ENCODE results near the gene ZNF91. TPM values are rescaled to one million over a fixed set of nuclear protein-coding genes. Genes with fewer than 3 reads are reported as not detected.
"Not testable (repeated sequence)": the region's sequence is repeated elsewhere in the genome, so short reads cannot be mapped to it uniquely, and the experiment has no call there.

Gene ZNF91
- total RNA-seq, 1 donor from 2014 or later: 40.5 TPM

DNA sequence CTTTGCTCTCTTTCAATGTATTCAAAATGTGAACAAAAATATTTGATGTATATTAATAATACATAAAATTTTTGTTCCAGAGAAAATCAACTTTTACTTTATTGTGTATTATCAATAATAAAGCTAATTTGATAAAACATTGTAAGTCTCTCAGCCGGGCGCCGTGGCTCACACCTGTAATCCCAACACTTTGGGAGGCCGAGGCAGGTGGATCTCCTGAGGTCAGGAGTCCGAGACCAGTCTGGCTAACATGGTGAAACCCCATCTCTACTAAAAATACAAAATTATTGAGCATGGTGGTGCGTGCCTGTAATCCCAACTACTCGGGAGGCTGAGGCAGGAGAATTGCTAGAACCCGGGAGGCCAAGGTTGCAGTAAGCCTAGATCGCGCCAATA lies 449 bp upstream of the ZNF91 start:
- DNase-seq (ENCODE audit: low spot score): not testable (repeated sequence)

DNA sequence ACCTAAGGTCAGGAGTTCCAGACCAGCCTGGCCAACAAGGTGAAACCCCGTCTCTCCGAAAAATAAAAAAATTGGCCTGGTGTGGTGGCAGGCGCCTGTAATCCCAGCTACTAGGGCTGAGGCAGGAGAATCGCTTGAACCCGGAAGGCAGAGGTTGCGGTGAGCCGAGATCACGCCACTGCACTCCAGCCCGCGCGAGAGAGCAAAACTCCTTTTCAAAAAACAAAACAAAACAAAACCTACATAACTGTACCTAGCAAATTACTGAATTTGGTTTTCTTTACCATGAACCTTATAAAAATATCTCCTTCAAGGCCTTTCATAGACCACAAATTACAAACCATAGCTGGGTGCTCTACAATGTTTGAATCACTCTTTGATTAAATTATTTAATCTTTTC lies 760 bp downstream of the ZNF91 start:
- DNase-seq (ENCODE audit: low spot score): no peak

DNA sequence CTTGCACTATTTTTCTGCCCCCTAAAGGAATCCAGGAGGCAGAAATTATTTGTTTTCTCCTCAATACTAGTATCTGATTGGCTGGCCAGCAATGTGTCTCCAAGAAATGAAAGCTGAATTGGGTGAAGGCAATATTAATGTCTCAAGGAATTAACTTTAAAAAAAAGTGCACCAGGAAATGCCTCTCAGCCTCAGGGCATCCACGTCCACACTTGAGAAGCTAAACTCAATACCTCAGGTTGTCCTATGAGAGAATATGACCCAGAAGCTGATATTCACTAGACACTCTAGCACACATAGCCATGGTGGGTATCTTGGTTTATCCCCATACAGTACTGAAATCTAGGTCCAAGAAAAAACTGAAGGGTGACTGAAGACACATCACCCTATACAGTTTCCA lies 2.1 kb downstream of the ZNF91 start:
- DNase-seq (ENCODE audit: low spot score): no peak

DNA sequence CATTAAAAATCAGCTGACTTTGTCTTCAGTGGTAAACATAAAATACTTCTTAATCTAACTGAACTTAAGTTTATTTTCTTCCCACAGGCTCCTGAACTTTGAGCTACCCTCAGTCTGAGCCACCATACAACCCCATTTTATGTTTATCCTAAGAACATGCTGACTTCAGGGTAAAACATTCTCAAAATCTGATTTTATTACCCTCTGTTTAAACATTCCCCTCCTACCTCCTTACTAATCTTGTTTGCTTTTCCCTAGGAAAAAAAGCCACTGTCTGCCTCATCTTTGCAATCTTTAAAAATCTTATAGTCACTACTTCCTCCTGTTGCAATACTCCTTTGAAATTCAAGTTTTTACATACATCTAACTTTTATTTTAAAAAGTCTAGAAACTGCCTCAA lies 4.0 kb downstream of the ZNF91 start:
- no peak for DNase-seq (ENCODE audit: low spot score)

DNA sequence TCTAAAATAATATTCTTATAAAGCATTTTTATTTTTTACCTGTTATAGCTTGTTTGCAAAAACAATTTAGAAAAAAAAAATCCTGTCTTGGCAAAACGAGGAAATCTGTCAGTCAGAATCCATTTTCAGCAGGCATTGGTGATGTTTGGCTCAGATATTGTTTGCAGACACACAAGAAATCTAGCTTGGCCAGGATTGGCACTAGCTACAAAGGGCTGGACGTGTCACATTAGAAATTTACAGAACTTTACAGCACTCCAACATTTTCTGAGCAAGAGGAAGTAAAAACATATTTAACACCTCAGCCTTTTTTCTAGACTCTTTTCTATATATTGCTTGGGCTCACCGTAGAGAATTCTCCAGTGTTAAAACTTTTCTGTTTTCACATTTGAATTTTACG lies 9.9 kb downstream of the ZNF91 start:
- no peak for DNase-seq (ENCODE audit: low spot score)

DNA sequence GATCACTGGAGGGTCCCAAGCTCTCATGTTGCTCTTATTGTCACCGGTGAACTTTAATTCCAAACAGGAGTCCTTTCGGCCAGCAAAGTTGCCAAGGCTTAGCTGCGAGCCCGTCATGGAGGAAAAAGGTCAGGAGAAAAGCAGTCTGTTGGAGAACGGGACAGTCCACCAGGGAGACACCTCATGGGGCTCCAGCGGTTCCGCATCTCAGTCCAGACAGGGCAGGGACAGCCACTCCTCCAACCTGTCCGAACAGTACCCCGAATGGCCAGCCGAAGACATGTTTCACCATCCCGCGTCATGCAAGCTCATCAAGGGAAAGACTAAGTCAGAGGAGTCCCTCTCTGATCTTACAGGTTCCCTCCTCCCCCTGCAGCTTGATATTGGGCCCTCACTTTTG lies 10.4 kb downstream of the ZNF91 start:
- no peak for DNase-seq (ENCODE audit: low spot score)

DNA sequence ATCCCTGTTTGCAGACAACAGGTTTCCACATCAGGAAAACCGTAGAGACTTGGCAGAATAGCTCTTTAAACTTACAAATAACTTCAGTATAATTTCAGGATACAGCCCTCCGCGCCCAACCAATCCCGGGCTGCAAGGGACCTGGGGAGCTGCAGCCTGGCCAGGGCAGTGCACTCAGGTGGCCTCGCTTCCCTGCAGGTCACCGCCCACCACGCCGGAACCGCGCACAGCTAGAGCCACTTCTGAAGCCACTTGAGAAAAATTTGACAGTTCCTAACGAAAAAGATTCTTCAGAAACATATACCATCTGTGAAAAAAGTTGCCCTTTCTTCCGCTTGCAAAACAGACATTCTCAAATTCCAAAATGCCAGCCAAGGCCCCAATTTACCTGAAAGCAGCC lies 11.1 kb downstream of the ZNF91 start:
- no peak for DNase-seq (ENCODE audit: low spot score)

DNA sequence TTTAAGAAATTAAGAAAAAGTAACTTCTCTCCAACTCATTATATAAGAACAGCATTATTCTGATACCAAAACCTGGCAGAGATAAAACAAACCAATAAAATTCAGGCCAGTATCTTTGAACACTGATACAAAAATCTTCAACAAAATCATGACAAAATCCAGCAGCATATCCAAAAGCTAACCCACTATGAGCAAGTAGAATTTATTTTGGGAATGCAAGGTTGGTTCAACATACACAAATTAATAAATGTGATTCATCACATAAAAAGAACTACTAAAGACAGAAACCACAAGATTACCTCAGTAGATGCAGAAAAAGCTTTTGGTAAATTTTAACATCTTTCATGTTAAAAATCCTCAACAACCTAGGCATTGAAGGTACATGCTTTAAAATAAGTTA lies 12.3 kb downstream of the ZNF91 start:
- no peak for DNase-seq (ENCODE audit: low spot score)

DNA sequence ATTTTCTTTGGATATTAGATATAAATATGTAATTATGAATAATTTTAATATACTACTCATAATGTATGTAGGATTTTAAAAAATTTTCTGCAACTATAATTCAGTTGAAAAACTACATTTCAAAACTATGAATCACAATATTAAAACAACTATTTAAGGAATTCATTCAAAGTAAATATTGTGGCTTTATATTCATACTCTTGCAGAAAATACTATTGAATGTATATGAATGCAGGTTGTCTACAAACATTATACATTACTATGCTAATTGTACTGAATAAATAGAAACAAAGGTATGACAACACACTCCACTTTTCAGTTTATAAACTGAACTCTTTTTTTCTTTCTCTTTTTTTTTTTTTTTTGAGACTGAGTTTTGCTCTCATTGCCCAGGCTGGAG lies 14.2 kb downstream of the ZNF91 start:
- DNase-seq (ENCODE audit: low spot score): no peak

DNA sequence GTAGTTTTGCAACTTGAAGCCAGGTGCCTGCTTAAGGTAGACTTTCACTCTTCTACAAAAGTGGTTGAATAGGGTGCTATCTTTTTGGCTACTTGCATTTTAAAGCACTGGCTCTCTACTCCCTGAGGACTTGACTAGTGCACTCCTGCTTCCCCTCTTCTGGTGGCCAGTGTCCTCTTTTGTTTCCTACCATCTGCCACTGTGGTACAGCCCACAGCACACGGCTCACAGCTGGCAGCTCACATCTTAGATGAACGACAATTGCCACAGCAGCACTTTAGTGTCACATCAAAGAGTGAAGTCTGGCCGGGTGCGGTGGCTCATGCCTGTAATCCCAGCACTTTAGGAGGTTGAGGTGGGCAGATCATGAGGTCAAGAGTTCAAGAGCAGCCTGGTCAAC lies 15.6 kb downstream of the ZNF91 start:
- not testable (repeated sequence) for DNase-seq (ENCODE audit: low spot score)

DNA sequence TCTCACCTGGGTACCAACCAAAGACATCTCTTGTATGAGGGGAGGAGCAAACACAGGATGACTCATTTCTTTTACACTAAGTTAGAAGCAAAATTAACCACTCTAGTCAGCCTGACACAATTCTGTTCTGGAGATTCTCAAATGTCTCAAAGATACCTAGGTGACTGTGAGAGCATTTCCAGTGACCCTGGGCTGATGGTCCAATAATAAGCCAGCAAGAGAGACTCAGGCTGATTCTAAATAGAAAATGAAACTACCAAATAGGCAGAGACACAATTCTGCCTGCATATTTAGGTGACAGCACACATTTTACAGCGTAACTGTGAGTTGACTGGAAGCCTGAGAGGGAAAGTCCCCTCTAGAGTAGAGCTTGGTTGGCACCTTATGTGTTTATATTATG lies 16.3 kb downstream of the ZNF91 start:
- no peak for DNase-seq (ENCODE audit: low spot score)

DNA sequence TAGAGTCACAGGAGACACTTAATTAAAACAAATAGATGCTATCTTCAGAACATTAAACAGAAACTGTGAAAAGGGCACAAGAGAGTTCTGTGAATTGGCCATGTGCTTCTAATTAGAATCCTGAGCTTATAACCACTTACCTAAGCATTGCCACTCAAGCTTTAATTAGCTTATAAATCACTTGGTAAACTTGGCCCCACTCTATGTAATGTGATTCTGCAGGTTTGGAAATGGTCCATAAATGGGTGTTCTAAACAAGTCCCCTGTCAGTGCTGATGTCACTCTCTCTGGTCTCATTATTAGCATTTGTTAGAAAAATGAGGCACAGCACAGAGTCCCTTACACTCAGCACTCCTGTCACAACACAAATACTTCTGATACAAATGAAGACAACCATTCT lies 18.0 kb downstream of the ZNF91 start:
- no peak for DNase-seq (ENCODE audit: low spot score)

DNA sequence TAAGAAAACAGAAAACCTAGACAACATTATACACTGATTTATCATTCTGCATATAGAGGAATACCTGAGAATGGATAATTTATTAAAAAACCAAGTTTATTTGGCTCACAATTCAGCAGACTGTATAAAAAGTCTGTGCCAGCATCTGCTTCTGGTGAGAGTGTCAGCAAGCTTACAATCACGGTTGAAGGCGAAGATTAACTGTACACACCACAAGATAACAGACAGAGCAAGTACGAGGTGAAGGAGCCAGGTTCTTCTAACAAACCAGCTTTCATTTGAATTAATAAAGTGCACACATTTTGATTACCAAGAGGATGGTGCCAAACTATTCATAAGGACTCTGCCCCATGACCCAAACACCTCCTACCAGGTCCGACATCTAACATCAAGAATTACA lies 28.8 kb downstream of the ZNF91 start:
- no peak for DNase-seq (ENCODE audit: low spot score)

DNA sequence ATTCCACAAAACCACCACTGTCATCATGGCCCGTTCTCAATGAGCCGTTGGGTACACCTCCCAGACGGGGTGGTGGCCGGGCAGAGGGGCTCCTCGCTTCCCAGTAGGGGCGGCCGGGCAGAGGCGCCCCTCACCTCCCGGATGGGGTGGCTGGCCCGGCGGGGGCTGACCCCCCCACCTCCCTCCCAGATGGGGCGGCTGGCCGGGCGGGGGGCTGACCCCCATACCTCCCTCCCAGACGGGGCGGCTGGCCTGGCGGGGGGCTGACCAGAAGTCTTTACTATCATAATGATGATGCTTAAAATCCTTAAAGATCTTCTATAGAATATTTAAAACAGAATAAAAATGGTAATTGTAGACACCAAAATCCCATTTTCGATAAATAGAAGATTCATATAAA lies 29.2 kb downstream of the ZNF91 start:
- not testable (repeated sequence) for DNase-seq (ENCODE audit: low spot score)

DNA sequence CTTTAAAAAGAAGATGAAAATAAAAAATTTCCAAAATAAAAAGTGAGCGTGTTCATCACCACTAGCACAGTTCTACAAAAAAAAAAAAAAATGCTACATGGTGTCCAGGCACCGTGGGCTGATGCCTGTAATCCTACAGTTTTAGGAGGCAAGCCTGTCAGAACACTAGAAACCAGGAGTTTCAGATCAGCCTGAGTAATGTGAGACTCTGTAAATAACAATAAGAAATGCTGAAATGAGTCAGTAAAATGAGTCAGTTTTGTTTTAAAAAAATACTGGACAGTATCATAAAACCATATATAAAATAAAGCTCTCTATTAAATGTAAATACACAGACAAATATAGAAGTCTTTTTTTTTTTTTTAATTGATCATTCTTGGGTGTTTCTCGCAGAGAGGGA lies 30.0 kb downstream of the ZNF91 start:
- no peak for DNase-seq (ENCODE audit: low spot score)

DNA sequence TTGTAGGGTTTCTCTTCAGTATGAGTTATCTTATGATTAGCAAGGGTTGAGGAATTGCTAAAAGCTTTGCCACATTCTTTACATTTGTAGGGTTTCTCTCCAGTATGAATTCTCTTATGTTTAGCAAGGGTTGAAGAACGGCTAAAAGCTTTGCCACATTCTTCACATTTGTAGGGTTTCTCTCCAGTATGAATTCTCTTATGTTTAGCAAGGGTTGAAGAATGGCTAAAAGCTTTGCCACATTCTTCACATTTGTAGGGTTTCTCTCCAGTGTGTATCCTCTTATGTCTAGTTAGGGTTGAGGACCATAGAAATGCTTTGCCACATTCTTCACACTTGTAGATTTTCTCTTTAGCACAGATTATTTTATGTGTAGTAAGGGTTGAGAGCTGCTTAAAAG lies 33.4 kb downstream of the ZNF91 start:
- DNase-seq (ENCODE audit: low spot score): not testable (repeated sequence)

DNA sequence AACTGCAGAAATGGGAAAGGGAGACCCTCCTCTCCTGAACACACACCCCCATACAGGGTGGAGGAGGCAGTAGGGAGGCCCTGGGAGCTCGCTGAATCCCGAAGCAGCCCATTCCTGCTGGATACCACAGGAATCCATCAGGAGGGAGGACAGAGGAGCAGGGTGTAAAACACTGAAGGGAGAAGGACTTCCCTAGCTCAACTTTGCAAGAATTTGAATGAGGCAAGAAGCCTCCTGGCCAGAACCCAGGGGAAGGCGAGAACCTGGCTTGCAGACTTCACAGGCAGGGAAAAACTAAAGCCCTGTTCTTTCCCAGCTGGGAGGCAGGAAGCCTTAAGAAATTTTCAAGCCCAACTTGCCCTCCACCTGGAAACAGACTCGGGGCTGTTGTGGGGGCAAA lies 43.5 kb downstream of the ZNF91 start:
- no peak for DNase-seq (ENCODE audit: low spot score)

DNA sequence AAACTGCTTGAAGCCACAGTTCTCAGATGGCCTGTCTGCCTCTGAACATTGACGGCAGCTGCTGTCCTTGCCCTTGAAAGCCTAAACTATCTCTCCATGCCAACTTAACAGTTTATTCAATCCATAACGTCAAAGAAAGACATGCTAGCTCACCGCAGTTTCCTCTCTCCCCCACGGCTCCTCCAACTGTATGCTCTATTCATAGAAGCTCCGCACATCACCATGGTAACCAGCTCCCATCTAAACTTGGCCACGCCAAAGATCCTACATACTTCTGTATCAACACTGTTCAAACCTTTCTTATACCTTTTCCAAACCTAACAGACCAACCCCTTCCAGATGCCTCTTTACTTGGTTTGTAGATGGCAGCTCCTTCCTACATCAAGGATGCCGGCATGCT lies 48.6 kb downstream of the ZNF91 start:
- no peak for DNase-seq (ENCODE audit: low spot score)

DNA sequence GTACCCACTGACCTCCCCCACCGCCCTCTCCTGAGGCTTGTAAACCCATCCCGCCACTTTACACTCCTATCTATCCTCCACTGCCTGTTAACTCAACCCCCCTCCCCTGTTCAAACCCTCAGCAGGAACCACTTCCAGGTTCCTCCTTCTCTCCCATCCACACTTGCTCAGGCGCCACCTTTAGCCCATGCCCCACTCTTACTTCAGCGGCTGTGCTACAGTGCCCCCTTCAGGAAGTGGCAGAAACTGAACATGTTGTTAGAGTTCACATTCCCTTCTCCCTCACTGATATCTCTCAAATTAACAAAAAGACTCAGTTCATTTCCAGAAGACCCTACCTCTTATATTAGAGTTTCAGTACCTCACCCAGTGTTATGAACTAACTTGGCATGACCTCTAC lies 49.4 kb downstream of the ZNF91 start:
- no peak for DNase-seq (ENCODE audit: low spot score)

DNA sequence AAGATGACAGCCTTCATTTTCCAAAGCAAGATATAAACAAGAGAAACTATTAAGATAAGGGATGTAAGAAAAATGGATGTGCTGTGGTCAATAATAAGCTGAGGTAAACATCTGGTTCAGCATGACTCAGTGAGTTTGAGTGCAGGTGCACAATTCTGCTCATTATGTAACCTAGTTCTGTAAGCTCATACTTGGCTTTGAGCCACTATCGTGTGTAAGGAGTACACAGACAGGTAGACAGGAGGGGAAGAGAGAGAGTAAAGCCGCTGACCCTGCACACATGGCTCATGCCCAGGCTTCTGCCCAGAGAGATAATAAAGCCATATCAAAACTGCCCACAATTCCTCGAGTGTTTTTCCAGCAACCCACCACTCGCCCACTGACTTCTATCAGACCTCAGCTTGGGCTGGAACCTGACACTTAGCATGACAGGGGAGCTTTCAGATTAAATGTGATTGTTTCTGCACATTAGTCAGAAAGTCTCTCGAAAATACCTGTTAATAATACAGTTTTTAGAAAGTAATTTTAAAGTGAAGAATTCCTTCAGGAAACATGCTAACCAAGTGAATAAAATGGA lies 51.7 kb downstream of the ZNF91 start:
- DNase-seq (ENCODE audit: low spot score): no peak

DNA sequence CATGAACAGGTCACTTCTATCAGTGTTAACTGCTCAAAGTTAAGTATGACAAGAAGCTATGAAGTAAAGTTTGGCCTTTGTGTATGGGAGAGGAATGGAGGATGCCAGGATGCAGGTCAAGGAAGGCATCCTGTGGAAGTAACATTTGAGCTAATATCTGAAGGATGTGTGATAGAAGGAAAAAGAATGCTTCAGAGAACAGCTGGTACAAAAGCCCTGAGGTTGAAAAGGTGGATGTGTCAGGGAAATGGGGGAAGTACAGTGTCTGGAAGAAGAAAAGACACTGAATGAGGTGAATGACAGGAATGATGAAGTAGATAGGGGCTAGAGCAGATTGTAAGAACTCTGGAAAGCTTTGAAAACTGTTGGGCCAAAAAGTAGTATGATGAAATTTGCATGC lies 67.1 kb downstream of the ZNF91 start:
- no peak for DNase-seq (ENCODE audit: low spot score)

DNA sequence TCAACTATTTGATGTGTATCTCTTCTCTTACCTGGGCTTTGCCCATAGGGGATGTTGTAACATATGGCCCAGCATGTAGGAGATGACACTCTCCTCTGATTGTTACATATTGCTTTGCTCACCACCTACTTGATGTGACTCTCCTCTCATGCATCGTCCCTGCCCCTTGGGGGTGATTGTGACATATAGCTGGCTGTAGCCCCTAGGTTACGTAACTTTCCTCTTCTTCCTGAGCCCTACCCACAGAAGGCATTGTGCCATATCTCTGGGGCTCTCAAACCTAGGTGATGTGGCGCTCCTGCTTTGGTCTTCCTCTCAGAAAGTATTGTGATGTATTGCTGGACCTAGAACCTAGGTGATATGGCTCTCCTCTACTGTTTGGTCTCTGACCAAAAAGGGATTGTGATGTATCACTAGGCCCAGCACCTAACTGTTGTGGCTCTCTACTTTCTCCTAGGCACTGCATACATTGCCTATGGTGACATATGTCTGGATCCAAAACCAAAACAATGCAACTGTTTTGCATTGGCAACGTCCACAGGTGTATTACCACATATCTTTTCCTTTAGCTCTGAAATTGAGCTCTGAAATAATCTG lies 73.2 kb downstream of the ZNF91 start:
- DNase-seq (ENCODE audit: low spot score): no peak

DNA sequence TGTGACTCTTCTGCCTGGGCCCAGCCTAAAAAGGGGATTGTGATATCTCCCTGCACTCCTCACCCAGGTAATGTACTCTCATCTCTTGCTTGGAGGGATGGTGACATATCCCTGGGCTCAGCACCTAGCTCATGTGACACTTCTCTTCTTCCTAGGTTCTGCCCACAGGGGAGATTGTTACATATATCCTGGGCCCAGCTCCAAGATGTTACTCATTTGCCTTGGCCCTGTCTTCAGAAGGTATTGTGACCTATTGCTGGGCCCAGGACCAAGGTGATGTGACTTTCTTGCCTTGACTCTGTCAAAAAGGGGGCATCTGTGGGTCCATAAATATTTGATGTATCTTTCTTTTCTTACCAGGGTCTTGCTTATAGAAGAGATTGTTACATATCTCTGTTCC lies 73.9 kb downstream of the ZNF91 start:
- DNase-seq (ENCODE audit: low spot score): not testable (repeated sequence)

DNA sequence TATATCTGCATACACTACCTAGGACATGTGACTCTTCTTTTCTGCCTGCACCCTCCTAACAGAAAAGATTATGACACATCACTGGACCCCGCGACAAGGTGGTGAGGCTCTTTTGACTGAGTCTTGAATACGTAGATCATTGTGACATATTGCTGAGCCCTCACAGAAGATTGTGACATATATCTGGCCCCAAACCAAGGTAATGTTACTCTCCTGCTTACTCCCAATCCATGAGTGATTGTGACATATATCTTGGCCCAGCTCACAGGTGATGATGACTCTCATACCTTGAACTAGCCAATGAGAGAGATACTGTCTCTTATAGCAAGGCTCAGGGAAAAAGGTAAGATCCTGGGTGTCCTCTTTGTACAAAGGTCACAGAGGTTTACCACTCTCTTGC lies 75.7 kb downstream of the ZNF91 start:
- DNase-seq (ENCODE audit: low spot score): not testable (repeated sequence)
